Activated CD4-positive, alpha-beta T cell treated with anti-CD3 and anti-CD28 coated beads, Interleukin-2, amount 50 U/mL, for 16 hours (primary cell): ENCODE measurements around the gene SERINC3.
"Not testable (repeated sequence)": the region's sequence is repeated elsewhere in the genome, so short reads cannot be mapped to it uniquely, and the experiment has no call there.

Experiments used
- DNase-seq: peaks from one replicate; pipeline ENCODE4 v3.0.0-alpha.2; 2020

SERINC3 gene

GRCh38 chr20:44521484-44522481 lies at the start of gene SERINC3:
Gene SERINC3, minus strand, starts transcription at chr20:44522070. Its CDS starts 119 bp downstream, at chr20:44521951.
- peak; percentile 96 for DNase-seq

- no peak for DNase-seq
These were observed 49.6 kb upstream of the SERINC3 start for GRCh38 chr20:44571362-44571988.

GRCh38 chr20:44570367-44570766 lies 48.5 kb upstream of the SERINC3 start:
- DNase-seq = no peak

- no peak for DNase-seq
These were observed 44.9 kb upstream of the SERINC3 start for GRCh38 chr20:44566811-44567210.

- DNase-seq = no peak
These were observed 44.1 kb upstream of the SERINC3 start for GRCh38 chr20:44566018-44566417.

- no peak for DNase-seq
These were observed 40.0 kb upstream of the SERINC3 start for GRCh38 chr20:44561876-44562275.

- not testable (repeated sequence) for DNase-seq
These were observed 38.9 kb upstream of the SERINC3 start for GRCh38 chr20:44560818-44561217.

- DNase-seq = no peak
These were observed 38.4 kb upstream of the SERINC3 start for GRCh38 chr20:44560229-44560628.

- no peak for DNase-seq
These were observed 37.4 kb upstream of the SERINC3 start for GRCh38 chr20:44559302-44559701.

- peak; percentile 25 for DNase-seq
These were observed 31.4 kb upstream of the SERINC3 start for GRCh38 chr20:44552950-44553908.

- no peak for DNase-seq
These were observed 30.7 kb upstream of the SERINC3 start for GRCh38 chr20:44552568-44552949.

- no peak for DNase-seq
These were observed 30.2 kb upstream of the SERINC3 start for GRCh38 chr20:44552050-44552449.

- no peak for DNase-seq
These were observed 27.3 kb upstream of the SERINC3 start for GRCh38 chr20:44549123-44549522.

GRCh38 chr20:44547419-44547818 lies 25.5 kb upstream of the SERINC3 start:
- DNase-seq = no peak

GRCh38 chr20:44544263-44544662 lies 22.4 kb upstream of the SERINC3 start:
- DNase-seq = no peak

GRCh38 chr20:44543358-44543757 lies 21.5 kb upstream of the SERINC3 start:
- DNase-seq = no peak

GRCh38 chr20:44542890-44543289 lies 21.0 kb upstream of the SERINC3 start:
- no peak for DNase-seq

- no peak for DNase-seq
These were observed 20.1 kb upstream of the SERINC3 start for GRCh38 chr20:44541992-44542391.

- no peak for DNase-seq
These were observed 19.0 kb upstream of the SERINC3 start for GRCh38 chr20:44540834-44541233.

- no peak for DNase-seq
These were observed 16.1 kb upstream of the SERINC3 start for GRCh38 chr20:44537993-44538392.

- no peak for DNase-seq
These were observed 14.3 kb upstream of the SERINC3 start for GRCh38 chr20:44536175-44536574.

- DNase-seq = no peak
These were observed 12.1 kb upstream of the SERINC3 start for GRCh38 chr20:44533928-44534327.

- no peak for DNase-seq
These were observed 11.1 kb upstream of the SERINC3 start for GRCh38 chr20:44532981-44533331.
